ENCODE results near the gene LIMA1. TPM values are rescaled to one million over a fixed set of nuclear protein-coding genes. Genes with fewer than 3 reads are reported as not detected.
"Not testable (repeated sequence)": the region's sequence is repeated elsewhere in the genome, so short reads cannot be mapped to it uniquely, and the experiment has no call there.

LIMA1 gene
- total RNA-seq = 10 to 100 TPM; 66.7 to 94.2 TPM

- H3K27ac ChIP-seq = peak within 1 kb of the TSS; percentile 63 to 81
- H3K27me3 ChIP-seq (replicated peaks; ENCODE audit: insufficient read depth) = no peaks in the 10 kb centered on the region
- no peaks in the 10 kb centered on the region for H3K9me3 ChIP-seq
- DNase-seq (ENCODE audit: low spot score) = peak; percentile 92
- intact Hi-C loops (cut with DNase I) = no loop called here
- TF ChIP-seq CTCF (IDR thresholded peaks at IDR 0.05) (peak in 3 of 4 experiments; percentile 19 to 64 (median 29)), POLR2A (IDR thresholded peaks at IDR 0.05) (peak; percentile 93), POLR2AphosphoS5 (IDR thresholded peaks at IDR 0.05) (peak; percentile 53)
- no peaks in the 10 kb centered on the region for H3K36me3 ChIP-seq
- 0% methylated on average over 38 of the region's 52 CpGs for WGBS
- peak within 1 kb of the TSS; percentile 54 to 87 for H3K4me3 ChIP-seq
- H3K4me1 ChIP-seq (replicated peaks) = no peaks in the 10 kb centered on the region
These were observed at the start of gene LIMA1 for GRCh38 chr12:50283229-50283923. TSS of gene LIMA1 (minus strand) at chr12:50283520. CDS start at chr12:50248751, 34,769 bp downstream.

DNA sequence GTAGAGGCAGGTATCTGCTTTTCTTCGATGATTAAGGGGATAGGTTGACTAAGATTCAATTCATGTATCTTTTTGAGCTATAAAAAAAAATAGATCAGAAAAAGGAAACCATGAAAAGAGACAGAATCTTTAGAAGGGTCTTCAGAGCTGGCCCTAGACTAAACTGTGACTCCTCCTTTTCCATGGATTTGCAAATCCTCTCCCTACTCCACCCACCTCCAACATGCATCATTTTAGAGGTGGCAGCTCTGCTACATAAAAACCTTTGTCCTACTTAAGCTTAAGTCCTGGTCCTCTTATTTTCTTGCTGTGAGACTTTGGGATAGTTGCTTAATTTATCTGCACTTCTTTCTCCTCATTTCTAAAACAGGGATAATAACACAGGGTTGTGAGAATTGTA is 48.4 kb upstream of the LIMA1 start:
- Histone ChIP-seq H3K4me1 (replicated peaks) (peaks cover 5% of the 10 kb centered on the region), H3K9me3 (no peaks in the 10 kb centered on the region), H3K4me3 (no peak overlapping the region), H3K27ac (no peak overlapping the region), H3K36me3 (no peaks in the 10 kb centered on the region), H3K27me3 (replicated peaks; ENCODE audit: insufficient read depth) (no peaks in the 10 kb centered on the region)
- DNase-seq (ENCODE audit: low spot score) = no peak
- TF ChIP-seq POLR2A (IDR thresholded peaks at IDR 0.05) (no peak), POLR2AphosphoS5 (IDR thresholded peaks at IDR 0.05) (no peak), CTCF (IDR thresholded peaks at IDR 0.05) (no peak)
- 98% methylated on average over 1 of the region's 1 CpG for whole genome bisulfite sequencing
- intact Hi-C loops (cut with DNase I) = no loop called here

DNA sequence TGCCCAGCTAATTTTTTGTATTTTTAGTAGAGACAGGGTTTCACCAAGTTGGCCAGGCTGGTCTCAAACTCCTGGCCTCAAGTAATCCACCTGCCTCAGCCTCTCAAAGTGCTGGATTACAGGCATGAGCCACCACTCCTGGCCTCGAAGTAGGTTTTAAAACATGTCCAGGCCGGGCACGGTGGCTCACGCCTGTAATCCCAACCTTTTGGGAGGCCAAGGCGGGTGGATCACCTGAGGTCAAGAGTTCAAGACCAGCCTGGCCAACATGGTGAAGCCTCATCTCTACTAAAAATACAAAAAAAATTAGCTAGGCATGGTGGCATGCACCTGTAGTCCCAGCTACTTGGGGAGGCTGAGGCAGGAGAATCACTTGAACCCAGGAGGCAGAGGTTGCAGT is 45.3 kb upstream of the LIMA1 start:
- not testable (repeated sequence) for DNase-seq (ENCODE audit: low spot score)

GRCh38 chr12:50326590-50327284 is 43.4 kb upstream of the LIMA1 start:
- intact Hi-C loops (cut with DNase I) = no loop called here
- H3K9me3 ChIP-seq = no peaks in the 10 kb centered on the region
- H3K4me3 ChIP-seq = no peak overlapping the region
- WGBS = 23% methylated on average over 4 of the region's 4 CpGs
- peak overlapping the region; percentile 55 to 65 for H3K27ac ChIP-seq
- TF ChIP-seq POLR2AphosphoS5 (IDR thresholded peaks at IDR 0.05) (peak; percentile 90), CTCF (IDR thresholded peaks at IDR 0.05) (peak in 3 of 4 experiments; percentile 14 to 47 (median 25)), POLR2A (IDR thresholded peaks at IDR 0.05) (no peak)
- no peaks in the 10 kb centered on the region for H3K27me3 ChIP-seq (replicated peaks; ENCODE audit: insufficient read depth)
- peaks cover 5% of the 10 kb centered on the region for H3K4me1 ChIP-seq (replicated peaks)
- H3K36me3 ChIP-seq = no peaks in the 10 kb centered on the region
- DNase-seq (ENCODE audit: low spot score) = peak; percentile 85

More for the DNA sequence above, 45.3 kb upstream of the LIMA1 start:
- WGBS = 93% methylated on average over 5 of the region's 5 CpGs
- H3K36me3 ChIP-seq; intact Hi-C loops (cut with DNase I); H3K4me3 ChIP-seq; H3K27me3 ChIP-seq (replicated peaks; ENCODE audit: insufficient read depth); H3K4me1 ChIP-seq (replicated peaks); H3K27ac ChIP-seq; H3K9me3 ChIP-seq: not testable (repeated sequence)

GRCh38 chr12:50325890-50326391 is 42.6 kb upstream of the LIMA1 start:
- Histone ChIP-seq H3K9me3 (no peaks in the 10 kb centered on the region), H3K4me1 (replicated peaks) (peaks cover 5% of the 10 kb centered on the region), H3K4me3 (no peak overlapping the region), H3K27me3 (replicated peaks; ENCODE audit: insufficient read depth) (no peaks in the 10 kb centered on the region), H3K27ac (peak overlapping the region; percentile 55 to 65), H3K36me3 (no peaks in the 10 kb centered on the region)
- 75% methylated on average over 5 of the region's 5 CpGs for WGBS
- intact Hi-C loops (cut with DNase I) = no loop called here
- TF ChIP-seq POLR2AphosphoS5 (IDR thresholded peaks at IDR 0.05) (no peak), POLR2A (IDR thresholded peaks at IDR 0.05) (no peak), CTCF (IDR thresholded peaks at IDR 0.05) (no peak)
- no peak for DNase-seq (ENCODE audit: low spot score)

GRCh38 chr12:50324770-50325169 is 41.5 kb upstream of the LIMA1 start:
- H3K27me3 ChIP-seq (replicated peaks; ENCODE audit: insufficient read depth); H3K4me1 ChIP-seq (replicated peaks); H3K27ac ChIP-seq; DNase-seq (ENCODE audit: low spot score); intact Hi-C loops (cut with DNase I); H3K9me3 ChIP-seq; H3K4me3 ChIP-seq; H3K36me3 ChIP-seq: not testable (repeated sequence)
- WGBS = 74% methylated on average over 4 of the region's 4 CpGs

- H3K4me1 ChIP-seq (replicated peaks); H3K27ac ChIP-seq; DNase-seq (ENCODE audit: low spot score); H3K4me3 ChIP-seq; H3K27me3 ChIP-seq (replicated peaks; ENCODE audit: insufficient read depth); intact Hi-C loops (cut with DNase I); H3K36me3 ChIP-seq; H3K9me3 ChIP-seq: not testable (repeated sequence)
- 98% methylated on average over 7 of the region's 7 CpGs for WGBS
These were observed 40.8 kb upstream of the LIMA1 start for GRCh38 chr12:50324077-50324476.
